Kidney (tissue), 14 donors: ENCODE data around the gene MCF2L. TPM values are rescaled to one million over a fixed set of nuclear protein-coding genes. Genes with fewer than 3 reads are reported as not detected.

Experiments used
- DNase-seq, 5 donors: peaks; one replicate each; pipeline ENCODE4 v3.0.0-alpha.2; 2013 to 2020
- FAIRE-seq: peaks from 2 replicates; lab custom pipeline; 2012; peaks lifted over from hg19 to GRCh38; lab: Jason Lieb, UNC
- H3K27ac ChIP-seq, 2 donors: one replicate each; pipeline ENCODE4 v1.7.0; 2013; ENCODE audit warnings: low read depth in 2 of 2, low read length in 2 of 2, inconsistent platforms in 1 of 2
- H3K27me3 ChIP-seq: one replicate; pipeline ENCODE4 v1.7.1; 2013; ENCODE audit warnings: low read length, inconsistent platforms; ENCODE audit not compliant: control insufficient read depth, insufficient read depth
- H3K36me3 ChIP-seq, 3 donors: one replicate each; pipeline versions ENCODE4 v1.7.0 to v1.7.1; 2013; ENCODE audit warnings: low read length in 3 of 3, control low read depth in 1 of 3, inconsistent platforms in 1 of 3; ENCODE audit not compliant: insufficient read depth in 3 of 3, control insufficient read depth in 2 of 3
- H3K4me1 ChIP-seq, 3 donors: one replicate each; pipeline versions ENCODE4 v1.7.0 to v1.7.1; 2013; ENCODE audit warnings: low read length in 3 of 3, inconsistent platforms in 1 of 3, low read depth in 1 of 3; ENCODE audit not compliant: control insufficient read depth in 2 of 3, insufficient read depth in 2 of 3
- H3K4me3 ChIP-seq, 3 donors: one replicate each; pipeline versions ENCODE4 v1.7.0 to v1.8.1; 2013; ENCODE audit warnings: low read length in 3 of 3, control low read depth in 1 of 3, inconsistent platforms in 1 of 3
- H3K9ac ChIP-seq, 3 donors: one replicate each; pipeline versions ENCODE4 v1.7.0 to v1.7.1; 2013; ENCODE audit warnings: low read length in 3 of 3, control low read depth in 1 of 3, inconsistent platforms in 1 of 3
- H3K9me3 ChIP-seq, 3 donors: one replicate each; pipeline versions ENCODE4 v1.7.0 to v1.7.1; 2013; ENCODE audit warnings: low read length in 3 of 3, control low read depth in 1 of 3, inconsistent platforms in 1 of 3; ENCODE audit not compliant: control insufficient read depth in 2 of 3, insufficient read depth in 1 of 3
- intact Hi-C: fragments of 100-400 bp; cut with DNase I; formaldehyde crosslinking; loops from one replicate; pipeline ENCODE4 v1.11.1; 2022
- polyA plus RNA-seq: library from polyadenylated mRNA; stranded (reverse); fragments of 350-450 nt; fragmentation: Illumina TruSeq; extraction: RNeasy Lipid Tissue Mini Kit (QIAGEN cat#74804); gene quantifications from one replicate; pipeline ENCODE4 v1.2.3, GENCODE V29; 2014; ENCODE audit warnings: low read depth, low replicate concordance; ENCODE audit not compliant: insufficient read depth
- total RNA-seq: library from RNA; stranded (reverse); fragmentation: NEBNext Ultra II Directional; extraction: Animal tissue kit (Norgen Biotek cat#: 25700); gene quantifications from one replicate; pipeline ENCODE4 v1.2.1, GENCODE V29; 2021
- TF ChIP-seq, protein P1 (sequence below): IDR thresholded peaks from 3 replicates; pipeline ENCODE4 v1.5.1; 2012; ENCODE audit warnings: mild to moderate bottlenecking, moderate library complexity, borderline replicate concordance; ENCODE audit not compliant: insufficient read depth; ENCODE audit errors: extremely low read depth
- donor health status: control.
- donor health status: control.
- donor health status: control.
- donor health status: control.
- donor health status: control.
- donor health status: DM: yes; HTN: yes; CAD: no.
- donor health status: Normal renal cell carcinoma (clear cell type).

The MCF2L gene
- total and polyA plus RNA-seq, 2 donors from 2014 or later, result 12.1 to 61.9 TPM

GRCh38 chr13:112970552-112971287, 1.7 kb downstream of the MCF2L start:
- Histone ChIP-seq H3K9ac (no peak overlapping the region), H3K4me1 (peaks cover 0 to 8% (median 0%) of the 10 kb centered on the region in 3 donors), H3K27me3 (no peaks in the 10 kb centered on the region), H3K9me3 (no peaks in the 10 kb centered on the region), H3K27ac (no peak overlapping the region), H3K4me3 (no peak overlapping the region), H3K36me3 (no peaks in the 10 kb centered on the region)
- DNase-seq (peak in 3 of 5 donors; percentile 44 to 53 (median 47)), FAIRE-seq (no peak)
- intact Hi-C loops, result no loop called here
- TF ChIP-seq, protein P1, sequence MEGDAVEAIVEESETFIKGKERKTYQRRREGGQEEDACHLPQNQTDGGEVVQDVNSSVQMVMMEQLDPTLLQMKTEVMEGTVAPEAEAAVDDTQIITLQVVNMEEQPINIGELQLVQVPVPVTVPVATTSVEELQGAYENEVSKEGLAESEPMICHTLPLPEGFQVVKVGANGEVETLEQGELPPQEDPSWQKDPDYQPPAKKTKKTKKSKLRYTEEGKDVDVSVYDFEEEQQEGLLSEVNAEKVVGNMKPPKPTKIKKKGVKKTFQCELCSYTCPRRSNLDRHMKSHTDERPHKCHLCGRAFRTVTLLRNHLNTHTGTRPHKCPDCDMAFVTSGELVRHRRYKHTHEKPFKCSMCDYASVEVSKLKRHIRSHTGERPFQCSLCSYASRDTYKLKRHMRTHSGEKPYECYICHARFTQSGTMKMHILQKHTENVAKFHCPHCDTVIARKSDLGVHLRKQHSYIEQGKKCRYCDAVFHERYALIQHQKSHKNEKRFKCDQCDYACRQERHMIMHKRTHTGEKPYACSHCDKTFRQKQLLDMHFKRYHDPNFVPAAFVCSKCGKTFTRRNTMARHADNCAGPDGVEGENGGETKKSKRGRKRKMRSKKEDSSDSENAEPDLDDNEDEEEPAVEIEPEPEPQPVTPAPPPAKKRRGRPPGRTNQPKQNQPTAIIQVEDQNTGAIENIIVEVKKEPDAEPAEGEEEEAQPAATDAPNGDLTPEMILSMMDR, result no peak

GRCh38 chr13:112971288-112971643, 2.3 kb downstream of the MCF2L start:
- Histone ChIP-seq H3K36me3 (no peaks in the 10 kb centered on the region), H3K9ac (no peak overlapping the region), H3K4me3 (no peak overlapping the region), H3K27ac (no peak overlapping the region), H3K9me3 (no peaks in the 10 kb centered on the region), H3K4me1 (peaks cover 0 to 8% (median 0%) of the 10 kb centered on the region in 3 donors), H3K27me3 (no peaks in the 10 kb centered on the region)
- intact Hi-C loops, result no loop called here
- DNase-seq (peak in 1 of 5 donors; percentile 43), FAIRE-seq (no peak)
- TF ChIP-seq, protein P1, result no peak

GRCh38 chr13:112972258-112972657, 3.2 kb downstream of the MCF2L start:
- DNase-seq (peak in 1 of 5 donors; percentile 5), FAIRE-seq (no peak)
- intact Hi-C loops, result no loop called here
- no peak overlapping the region for H3K27ac ChIP-seq
- no peak overlapping the region for H3K4me3 ChIP-seq
- H3K36me3 ChIP-seq, result no peaks in the 10 kb centered on the region
- TF ChIP-seq, protein P1, result no peak
- H3K9me3 ChIP-seq, result no peaks in the 10 kb centered on the region
- H3K9ac ChIP-seq, result no peak overlapping the region
- peaks cover 0 to 8% (median 0%) of the 10 kb centered on the region in 3 donors for H3K4me1 ChIP-seq
- no peaks in the 10 kb centered on the region for H3K27me3 ChIP-seq
